Neuronal stem cell (in vitro differentiated cells): ENCODE measurements around the gene ENPP1.

Experiments
- DNase-seq: peaks from one replicate; pipeline ENCODE4 v3.0.0-alpha.2; 2013; ENCODE audit warnings: low spot score
- H2AFZ ChIP-seq: one replicate; pipeline ENCODE4 v1.6.1; 2013; ENCODE audit warnings: mild to moderate bottlenecking, low read length, inconsistent platforms
- H2AK5ac ChIP-seq: 2 replicates; pipeline ENCODE4 v1.6.1; 2013; ENCODE audit warnings: low read depth, mild to moderate bottlenecking, inconsistent platforms, low read length, moderate library complexity, mixed read lengths
- H2BK120ac ChIP-seq: 2 replicates; pipeline ENCODE4 v1.6.1; 2013; ENCODE audit warnings: low read depth, mild to moderate bottlenecking, inconsistent platforms, low read length, moderate library complexity, mixed read lengths
- H2BK12ac ChIP-seq: one replicate; pipeline ENCODE4 v1.6.1; 2013; ENCODE audit warnings: low read length, inconsistent platforms
- H2BK15ac ChIP-seq: 2 replicates; pipeline ENCODE4 v1.6.1; 2013; ENCODE audit warnings: mild to moderate bottlenecking, low read length, inconsistent platforms, mixed read lengths
- H2BK5ac ChIP-seq: one replicate; pipeline ENCODE4 v1.6.1; 2013; ENCODE audit warnings: inconsistent platforms, mild to moderate bottlenecking, low read length, moderate library complexity
- H3K14ac ChIP-seq: one replicate; pipeline ENCODE4 v1.6.1; 2013; ENCODE audit warnings: low read length, inconsistent platforms
- H3K18ac ChIP-seq: 2 replicates; pipeline ENCODE4 v1.6.1; 2013; ENCODE audit warnings: low read length, inconsistent platforms
- H3K23ac ChIP-seq: 2 replicates; pipeline ENCODE4 v1.6.1; 2013; ENCODE audit warnings: low read depth, mild to moderate bottlenecking, mixed read lengths, low read length, inconsistent platforms; ENCODE audit not compliant: poor library complexity
- H3K27ac ChIP-seq: replicated peaks from 3 replicates; pipeline ENCODE4 v1.5.1; 2013; ENCODE audit warnings: low read length, inconsistent platforms
- H3K27me3 ChIP-seq, 3 experiments: 2 replicates each; pipeline ENCODE4 v1.6.1; 2013; ENCODE audit warnings: low read length in 3 of 3, mild to moderate bottlenecking in 2 of 3, inconsistent platforms in 1 of 3, low read depth in 1 of 3, mixed read lengths in 1 of 3, moderate library complexity in 1 of 3; ENCODE audit not compliant: control insufficient read depth in 3 of 3, insufficient read depth in 3 of 3
- H3K36me3 ChIP-seq, 2 donors: replicated peaks in 1 of 2; 2 replicates each; pipeline ENCODE4 v1.6.1; 2013; ENCODE audit warnings: low read length in 2 of 2; ENCODE audit not compliant: control insufficient read depth in 2 of 2, insufficient read depth in 2 of 2
- H3K4ac ChIP-seq: 2 replicates; pipeline ENCODE4 v1.6.1; 2013; ENCODE audit warnings: inconsistent platforms, mild to moderate bottlenecking, low read length, moderate library complexity
- H3K4me1 ChIP-seq, 2 donors: 1 replicate in 1 of 2; 2 replicates in 1 of 2; pipeline ENCODE4 v1.6.1; 2013; ENCODE audit warnings: low read length in 2 of 2, low read depth in 1 of 2; ENCODE audit not compliant: control insufficient read depth in 2 of 2, insufficient read depth in 1 of 2
- H3K4me2 ChIP-seq: one replicate; pipeline ENCODE4 v1.6.1; 2013; ENCODE audit warnings: mild to moderate bottlenecking, low read length, inconsistent platforms; ENCODE audit not compliant: insufficient read depth, poor library complexity, severe bottlenecking
- H3K4me3 ChIP-seq, 2 donors: 2 replicates each; pipeline ENCODE4 v1.5.1; 2013; ENCODE audit warnings: low read length in 2 of 2, mild to moderate bottlenecking in 2 of 2, inconsistent platforms in 1 of 2, moderate library complexity in 1 of 2
- H3K79me1 ChIP-seq: one replicate; pipeline ENCODE4 v1.6.1; 2013; ENCODE audit warnings: low read depth, mild to moderate bottlenecking, inconsistent platforms, low read length, moderate library complexity
- H3K9ac ChIP-seq: one replicate; pipeline ENCODE4 v1.6.1; 2013; ENCODE audit warnings: mild to moderate bottlenecking, low read depth, low read length, inconsistent platforms; ENCODE audit not compliant: poor library complexity
- H3K9me3 ChIP-seq, 2 donors: replicated peaks in 1 of 2; 2 replicates each; pipeline versions ENCODE3 to v1.6.1; 2013; ENCODE audit warnings: low read length in 2 of 2, mild to moderate bottlenecking in 2 of 2, inconsistent platforms in 1 of 2, low read depth in 1 of 2, mixed read lengths in 1 of 2, moderate library complexity in 1 of 2; ENCODE audit not compliant: control insufficient read depth in 2 of 2, insufficient read depth in 1 of 2
- H4K8ac ChIP-seq: one replicate; pipeline ENCODE4 v1.6.1; 2013; ENCODE audit warnings: low read depth, mild to moderate bottlenecking, inconsistent platforms, low read length, moderate library complexity
- H4K91ac ChIP-seq: one replicate; pipeline ENCODE4 v1.6.1; 2013; ENCODE audit warnings: low read length, low read depth, mild to moderate bottlenecking, inconsistent platforms; ENCODE audit not compliant: poor library complexity
- WGBS, 2 donors: extraction: QIAGEN DNeasy Blood & Tissue Kit; methylation state at CpG; one replicate each; pipeline ENCODE4 v1.1.7; 2013; ENCODE audit warnings: missing lambda C conversion rate in 2 of 2, mixed read lengths in 1 of 2; ENCODE audit not compliant: insufficient read length in 2 of 2, insufficient replicate concordance in 1 of 2; ENCODE audit errors: extremely low coverage in 2 of 2; 5-methylcytosine and 5-hydroxymethylcytosine counted together

The ENPP1 gene

GRCh38 chr6:131770776-131771175 lies 37.0 kb upstream of the ENPP1 start:
- Histone ChIP-seq H2BK120ac (no peak overlapping the region), H3K4me2 (no peak overlapping the region)

GRCh38 chr6:131773284-131773950 lies 34.4 kb upstream of the ENPP1 start:
- no peak overlapping the region for H3K27ac ChIP-seq
- DNase-seq = no peak
- H2BK15ac ChIP-seq = no peak overlapping the region
- no CpG with 5 or more reads among the region's 4 CpGs for WGBS, 2 donors
- no peak overlapping the region for H3K4me2 ChIP-seq
- no peak overlapping the region for H2BK120ac ChIP-seq
- H3K9me3 ChIP-seq = no peaks in the 10 kb centered on the region
- no peak overlapping the region for H3K18ac ChIP-seq
- H2BK5ac ChIP-seq = no peak overlapping the region
- no peaks in the 10 kb centered on the region for H3K4me1 ChIP-seq
- no peak overlapping the region for H4K8ac ChIP-seq
- no peak overlapping the region for H3K9ac ChIP-seq
- no peak overlapping the region for H2AFZ ChIP-seq
- no peak overlapping the region for H3K23ac ChIP-seq
- no peak overlapping the region for H4K91ac ChIP-seq
- H3K79me1 ChIP-seq = no peaks in the 10 kb centered on the region
- H2BK12ac ChIP-seq = no peak overlapping the region
- H3K27me3 ChIP-seq = peaks cover 0 to 11% (median 0%) of the 10 kb centered on the region in 3 experiments
- H3K4ac ChIP-seq = no peak overlapping the region
- H3K4me3 ChIP-seq = no peak overlapping the region
- H3K36me3 ChIP-seq = no peaks in the 10 kb centered on the region
- H2AK5ac ChIP-seq = no peak overlapping the region
- H3K14ac ChIP-seq = no peak overlapping the region

More at GRCh38 chr6:131770776-131771175, 37.0 kb upstream of the ENPP1 start:
- no peak overlapping the region for H3K27ac ChIP-seq
- no peak overlapping the region for H3K18ac ChIP-seq
- H2AK5ac ChIP-seq = no peak overlapping the region
- H3K4me3 ChIP-seq = no peak overlapping the region
- H2BK15ac ChIP-seq = no peak overlapping the region
- no peak overlapping the region for H4K91ac ChIP-seq
- H2BK12ac ChIP-seq = no peak overlapping the region
- H3K27me3 ChIP-seq = peaks cover 0 to 10% (median 0%) of the 10 kb centered on the region in 3 experiments
- H3K36me3 ChIP-seq = no peaks in the 10 kb centered on the region
- DNase-seq = no peak
- H3K4me1 ChIP-seq = no peaks in the 10 kb centered on the region
- no peak overlapping the region for H2BK5ac ChIP-seq
- H2AFZ ChIP-seq = no peak overlapping the region
- H4K8ac ChIP-seq = no peak overlapping the region
- no CpG with 5 or more reads among the region's 1 CpG for WGBS, 2 donors
- no peak overlapping the region for H3K4ac ChIP-seq
- no peak overlapping the region for H3K14ac ChIP-seq
- H3K9me3 ChIP-seq = no peaks in the 10 kb centered on the region
- H3K23ac ChIP-seq = no peak overlapping the region
- H3K79me1 ChIP-seq = no peaks in the 10 kb centered on the region
- no peak overlapping the region for H3K9ac ChIP-seq

GRCh38 chr6:131775886-131776285 lies 31.9 kb upstream of the ENPP1 start:
- H3K18ac ChIP-seq = no peak overlapping the region
- no peak overlapping the region for H2AFZ ChIP-seq
- no peak overlapping the region for H2BK120ac ChIP-seq
- H3K4ac ChIP-seq = no peak overlapping the region
- H3K23ac ChIP-seq = no peak overlapping the region
- peaks cover 0 to 8% (median 0%) of the 10 kb centered on the region in 3 experiments for H3K27me3 ChIP-seq
- no peaks in the 10 kb centered on the region for H3K4me1 ChIP-seq
- H3K14ac ChIP-seq = no peak overlapping the region
- no peak overlapping the region for H4K91ac ChIP-seq
- no peak overlapping the region for H3K4me2 ChIP-seq
- H3K36me3 ChIP-seq = no peaks in the 10 kb centered on the region
- no peak overlapping the region for H2BK15ac ChIP-seq
- H4K8ac ChIP-seq = no peak overlapping the region
- H3K9me3 ChIP-seq = no peaks in the 10 kb centered on the region
- H3K4me3 ChIP-seq = no peak overlapping the region
- WGBS, 2 donors = no CpG with 5 or more reads among the region's 3 CpGs
- no peaks in the 10 kb centered on the region for H3K79me1 ChIP-seq
- no peak for DNase-seq
- no peak overlapping the region for H3K9ac ChIP-seq
- H2BK5ac ChIP-seq = no peak overlapping the region
- no peak overlapping the region for H2BK12ac ChIP-seq
- no peak overlapping the region for H2AK5ac ChIP-seq
- no peak overlapping the region for H3K27ac ChIP-seq

- no peak overlapping the region for H4K8ac ChIP-seq
Measured at GRCh38 chr6:131776985-131777384, 30.8 kb upstream of the ENPP1 start.

More at GRCh38 chr6:131776985-131777384, 30.8 kb upstream of the ENPP1 start:
- H2AFZ ChIP-seq = no peak overlapping the region
- H3K18ac ChIP-seq = no peak overlapping the region
- no peaks in the 10 kb centered on the region for H3K79me1 ChIP-seq
- H2AK5ac ChIP-seq = no peak overlapping the region
- no peak overlapping the region for H3K4me3 ChIP-seq
- H3K4me1 ChIP-seq = no peaks in the 10 kb centered on the region
- H2BK15ac ChIP-seq = no peak overlapping the region
- no peaks in the 10 kb centered on the region for H3K9me3 ChIP-seq
- H3K14ac ChIP-seq = no peak overlapping the region
- H3K9ac ChIP-seq = no peak overlapping the region
- H2BK12ac ChIP-seq = no peak overlapping the region
- H3K27ac ChIP-seq = no peak overlapping the region
- no CpG with 5 or more reads among the region's 2 CpGs for WGBS, 2 donors
- H3K4ac ChIP-seq = no peak overlapping the region
- H3K4me2 ChIP-seq = no peak overlapping the region
- no peak overlapping the region for H2BK5ac ChIP-seq
- no peak overlapping the region for H2BK120ac ChIP-seq
- no peak overlapping the region for H4K91ac ChIP-seq
- H3K27me3 ChIP-seq = peaks cover 0 to 8% (median 0%) of the 10 kb centered on the region in 3 experiments
- no peak overlapping the region for H3K23ac ChIP-seq
- no peaks in the 10 kb centered on the region for H3K36me3 ChIP-seq
- DNase-seq = no peak
